ENCODE results near the gene CBFA2T3. TPM values are rescaled to one million over a fixed set of nuclear protein-coding genes. Genes with fewer than 3 reads are reported as not detected.

Gene CBFA2T3
- total and polyA plus RNA-seq, 2 of the 8 experiments (the other 6 are each of a cell fraction or from before 2014, with no cell fraction given) = 0.51 to 1.3 TPM

- no peak overlapping the region for H3K14ac ChIP-seq (ENCODE audit: insufficient read length)
- H3K4me1 ChIP-seq (replicated peaks in 1 of 4; ENCODE audit: control insufficient read depth in 3 of 4, insufficient read depth in 4 of 4, low read length in 3 of 4) = no peaks in the 10 kb centered on the region; a peak in 1 of 7 replicates
- no peak overlapping the region for H3K18ac ChIP-seq (ENCODE audit: extremely low read depth, low read length)
- H2BK5ac ChIP-seq (ENCODE audit: low read depth, low read length) = no peak overlapping the region
- H3K9me3 ChIP-seq (ENCODE audit: insufficient read depth in 2 of 2, low read depth in 1 of 2, low read length in 1 of 2) = no peaks in the 10 kb centered on the region
- H3K79me1 ChIP-seq (ENCODE audit: low read depth, low read length) = no peaks in the 10 kb centered on the region
- H3K27me3 ChIP-seq (replicated peaks in 1 of 4; ENCODE audit: control insufficient read depth in 3 of 4, extremely low read depth in 1 of 4, insufficient read depth in 3 of 4, low read length in 3 of 4) = no peaks in the 10 kb centered on the region
- H2AK5ac ChIP-seq (ENCODE audit: low read depth, low read length) = no peak overlapping the region
- H4K5ac ChIP-seq (ENCODE audit: insufficient read length, low read depth, low read length) = no peak overlapping the region
- no peaks in the 10 kb centered on the region for H3K36me3 ChIP-seq (ENCODE audit: control insufficient read depth in 2 of 4, insufficient read depth in 4 of 4, low read length in 3 of 4)
- CTCF ChIA-PET (ENCODE audit: partially characterized antibody) = interaction anchor here (0.6 to 4.1 kb wide), 5 partner anchors 10 to 847 kb away, joined by 3 to 18 read pairs (median 4); no protein-coding TSS in a partner anchor
- POLR2A ChIA-PET (ENCODE audit: partially characterized antibody) = no interaction called here
- H3K4me2 ChIP-seq (ENCODE audit: insufficient read depth in 1 of 2, low read depth in 2 of 2, low read length in 2 of 2) = no peak overlapping the region
- DNase-seq (ENCODE audit: low read depth in 1 of 2, low spot score in 2 of 2) (no peak), FAIRE-seq (no peak)
- no peak overlapping the region for H3K56ac ChIP-seq (replicated peaks; ENCODE audit: insufficient read length, low read depth, low read length)
- H2BK12ac ChIP-seq (ENCODE audit: low read depth, low read length) = no peak overlapping the region
- no peak overlapping the region for H3K9ac ChIP-seq (replicated peaks in 1 of 4; ENCODE audit: extremely low read depth in 1 of 4, low read depth in 3 of 4, low read length in 3 of 4)
- no peaks in the 10 kb centered on the region for H3K79me2 ChIP-seq (ENCODE audit: control insufficient read depth in 1 of 2, insufficient read depth in 2 of 2, low read length in 2 of 2)
- H2BK15ac ChIP-seq (ENCODE audit: low read length) = no peak overlapping the region
- no peak overlapping the region for H3K4ac ChIP-seq (replicated peaks; ENCODE audit: insufficient read length, low read depth, low read length)
- H4K8ac ChIP-seq (ENCODE audit: extremely low read depth, insufficient read depth, low read length) = peak overlapping the region; percentile 81
- no peak overlapping the region for H3K4me3 ChIP-seq (ENCODE audit: extremely low read depth in 1 of 4, insufficient read depth in 2 of 4, low read depth in 3 of 4, low read length in 4 of 4)
- no peak overlapping the region for H2BK120ac ChIP-seq (replicated peaks; ENCODE audit: low read depth, low read length)
- H3K27ac ChIP-seq (ENCODE audit: low read depth, low read length) = no peak overlapping the region
- no peak overlapping the region for H2BK20ac ChIP-seq (ENCODE audit: low read length)
- TF ChIP-seq KDM5A (IDR thresholded peaks at IDR 0.05; ENCODE audit: low read length) (no peak), BRCA1 (IDR thresholded peaks at IDR 0.05; ENCODE audit: low read depth, low read length) (no peak), CREB1 (IDR thresholded peaks at IDR 0.05) (no peak), CEBPB (IDR thresholded peaks at IDR 0.05; ENCODE audit: low read depth, low read length) (no peak)
- 93% methylated on average over 27 of the region's 27 CpGs; no CpG with 5 or more reads in 1 of the 2 experiments for WGBS, 2 experiments (ENCODE audit: extremely low coverage in 1 of 2, insufficient coverage in 1 of 2, insufficient read length in 1 of 2, insufficient replicate concordance in 2 of 2, low coverage in 1 of 2, low lambda C conversion rate in 2 of 2, missing lambda C conversion rate in 1 of 2)
- H3K23me2 ChIP-seq (ENCODE audit: low read depth, low read length) = no peaks in the 10 kb centered on the region
- no peak overlapping the region for H4K91ac ChIP-seq (replicated peaks; ENCODE audit: insufficient read length, low read length)
- no peaks in the 10 kb centered on the region for H4K20me1 ChIP-seq (replicated peaks in 1 of 2; ENCODE audit: control insufficient read depth in 1 of 2, insufficient read depth in 2 of 2, low read length in 2 of 2)
- H2AFZ ChIP-seq (ENCODE audit: low read length) = no peak overlapping the region
- H3K23ac ChIP-seq (ENCODE audit: insufficient read length) = no peak overlapping the region
These were observed 107.9 kb downstream of the CBFA2T3 start for GRCh38 chr16:88868974-88869672.
